Dedifferentiated amniotic fluid mesenchymal stem cell (primary cell): ENCODE data around the gene ESR2.
"Not testable (repeated sequence)": the region's sequence is repeated elsewhere in the genome, so short reads cannot be mapped to it uniquely, and the experiment has no call there.

Experiments
- DNase-seq: peaks from one replicate; pipeline ENCODE4 v3.0.0-alpha.2; 2016; ENCODE audit errors: extremely low spot score

The ESR2 gene

GRCh38 chr14:64196814-64197411 lies 97.3 kb downstream of the ESR2 start:
- DNase-seq = no peak

- DNase-seq = no peak
Observed at GRCh38 chr14:64196056-64196455, 98.1 kb downstream of the ESR2 start.

- no peak for DNase-seq
Observed at GRCh38 chr14:64195199-64195598, 99.0 kb downstream of the ESR2 start.

GRCh38 chr14:64194404-64194803 lies 99.8 kb downstream of the ESR2 start:
- DNase-seq = no peak

GRCh38 chr14:64193821-64194220 lies 100.3 kb downstream of the ESR2 start:
- DNase-seq = no peak

GRCh38 chr14:64191756-64192155 lies 102.4 kb downstream of the ESR2 start:
- DNase-seq = no peak

GRCh38 chr14:64190974-64191502 lies 103.1 kb downstream of the ESR2 start:
- DNase-seq = no peak

- DNase-seq = no peak
Observed at GRCh38 chr14:64187331-64187730, 106.8 kb downstream of the ESR2 start.

GRCh38 chr14:64186231-64187129 lies 107.7 kb downstream of the ESR2 start:
- DNase-seq = no peak

- DNase-seq = no peak
Observed at GRCh38 chr14:64185184-64185583, 109.0 kb downstream of the ESR2 start.

GRCh38 chr14:64184103-64184729 lies 110.0 kb downstream of the ESR2 start:
- DNase-seq = no peak

GRCh38 chr14:64182908-64183307 lies 111.3 kb downstream of the ESR2 start:
- not testable (repeated sequence) for DNase-seq

- no peak for DNase-seq
Observed at GRCh38 chr14:64178814-64179213, 115.4 kb downstream of the ESR2 start.

GRCh38 chr14:64176330-64176729 lies 117.8 kb downstream of the ESR2 start:
- DNase-seq = no peak

GRCh38 chr14:64174922-64175782 lies 119.0 kb downstream of the ESR2 start:
- DNase-seq = no peak

- no peak for DNase-seq
Observed at GRCh38 chr14:64170181-64170580, 124.0 kb downstream of the ESR2 start.

GRCh38 chr14:64159588-64159987 lies 134.6 kb downstream of the ESR2 start:
- DNase-seq = no peak

- no peak for DNase-seq
Observed at GRCh38 chr14:64158608-64159007, 135.6 kb downstream of the ESR2 start.

GRCh38 chr14:64149921-64150320 lies 144.2 kb downstream of the ESR2 start:
- DNase-seq = no peak

GRCh38 chr14:64147126-64147790 lies 146.9 kb downstream of the ESR2 start:
- DNase-seq = no peak

- no peak for DNase-seq
Observed at GRCh38 chr14:64137657-64138290, 156.4 kb downstream of the ESR2 start.
